IPS-18a (cell line): ENCODE measurements around the gene SKP1.
"Not testable (repeated sequence)": the region's sequence is repeated elsewhere in the genome, so short reads cannot be mapped to it uniquely, and the experiment has no call there.

ENCODE experiments used
- H3K27ac ChIP-seq: one replicate; pipeline ENCODE4 v1.5.1; 2013; ENCODE audit warnings: low read length
- H3K27me3 ChIP-seq: one replicate; pipeline ENCODE4 v1.6.1; 2013; ENCODE audit warnings: mild to moderate bottlenecking, low read length; ENCODE audit not compliant: control insufficient read depth, insufficient read depth
- H3K36me3 ChIP-seq: one replicate; pipeline ENCODE4 v1.6.1; 2013; ENCODE audit warnings: low read depth, low read length; ENCODE audit not compliant: control insufficient read depth
- H3K4me1 ChIP-seq: one replicate; pipeline ENCODE4 v1.6.1; 2013; ENCODE audit warnings: low read depth, low read length; ENCODE audit not compliant: control insufficient read depth
- H3K4me3 ChIP-seq: one replicate; pipeline ENCODE4 v1.5.1; 2013; ENCODE audit warnings: low read length
- H3K9ac ChIP-seq: one replicate; pipeline ENCODE4 v1.6.1; 2013; ENCODE audit warnings: mild to moderate bottlenecking, low read length, moderate library complexity
- H3K9me3 ChIP-seq: one replicate; pipeline ENCODE4 v1.6.1; 2013; ENCODE audit warnings: low read depth, low read length; ENCODE audit not compliant: control insufficient read depth

SKP1 gene

DNA sequence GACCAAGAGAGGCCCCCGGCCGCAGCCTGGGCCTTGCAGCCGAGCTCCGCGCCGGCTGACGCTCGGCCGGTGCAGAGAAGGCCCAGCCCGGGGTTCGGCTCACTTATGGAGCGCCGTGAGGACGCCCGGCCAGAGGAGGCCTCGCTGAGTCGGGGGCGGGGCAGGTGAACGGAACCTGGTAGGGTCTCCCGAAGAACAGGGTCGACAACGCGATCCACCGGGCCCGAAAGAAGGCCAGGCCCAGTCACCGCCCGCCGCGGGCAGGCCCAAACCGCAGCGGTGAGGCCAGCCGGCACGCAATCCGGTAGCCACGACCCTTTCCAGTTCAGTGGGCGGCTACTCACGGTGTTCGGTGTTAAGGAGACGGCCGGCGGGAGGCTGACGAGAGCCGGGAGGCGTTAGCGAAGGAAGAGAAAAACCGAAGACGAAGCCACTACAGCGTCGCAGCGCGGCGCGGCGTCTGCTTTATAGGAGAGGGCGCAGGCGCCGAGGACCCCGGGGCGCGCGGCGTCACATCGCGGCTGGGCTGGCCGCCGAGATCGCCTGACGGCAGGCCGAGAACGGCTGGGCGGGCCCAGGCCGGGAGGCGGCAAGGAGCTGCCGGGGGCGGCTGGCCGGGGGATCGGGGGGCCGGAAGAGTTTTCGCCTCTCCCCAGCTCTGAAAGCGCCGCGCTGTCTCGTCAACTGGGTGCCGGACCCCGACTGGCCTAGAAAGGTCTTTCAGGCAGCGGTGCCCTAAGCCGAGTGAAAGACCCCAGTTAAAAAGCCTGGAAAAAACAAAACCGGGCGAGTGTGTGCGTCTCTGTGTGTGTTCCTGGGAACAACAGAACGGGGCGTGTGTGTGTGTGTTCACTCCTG is at the start of gene SKP1:
SKP1 (minus strand) TSS at position 440 of the 858 bp plus-strand sequence. CDS start 2,928 bp downstream, outside the sequence.
- peaks cover 16% of the 10 kb centered on the region for H3K36me3 ChIP-seq
- H3K4me3 ChIP-seq: peak within 1 kb of the TSS; percentile 96
- no peaks in the 10 kb centered on the region for H3K27me3 ChIP-seq
- H3K9ac ChIP-seq: peak within 1 kb of the TSS; percentile 94
- H3K27ac ChIP-seq: peak within 1 kb of the TSS; percentile 94
- H3K4me1 ChIP-seq: peaks cover 13% of the 10 kb centered on the region
- H3K9me3 ChIP-seq: no peaks in the 10 kb centered on the region

DNA sequence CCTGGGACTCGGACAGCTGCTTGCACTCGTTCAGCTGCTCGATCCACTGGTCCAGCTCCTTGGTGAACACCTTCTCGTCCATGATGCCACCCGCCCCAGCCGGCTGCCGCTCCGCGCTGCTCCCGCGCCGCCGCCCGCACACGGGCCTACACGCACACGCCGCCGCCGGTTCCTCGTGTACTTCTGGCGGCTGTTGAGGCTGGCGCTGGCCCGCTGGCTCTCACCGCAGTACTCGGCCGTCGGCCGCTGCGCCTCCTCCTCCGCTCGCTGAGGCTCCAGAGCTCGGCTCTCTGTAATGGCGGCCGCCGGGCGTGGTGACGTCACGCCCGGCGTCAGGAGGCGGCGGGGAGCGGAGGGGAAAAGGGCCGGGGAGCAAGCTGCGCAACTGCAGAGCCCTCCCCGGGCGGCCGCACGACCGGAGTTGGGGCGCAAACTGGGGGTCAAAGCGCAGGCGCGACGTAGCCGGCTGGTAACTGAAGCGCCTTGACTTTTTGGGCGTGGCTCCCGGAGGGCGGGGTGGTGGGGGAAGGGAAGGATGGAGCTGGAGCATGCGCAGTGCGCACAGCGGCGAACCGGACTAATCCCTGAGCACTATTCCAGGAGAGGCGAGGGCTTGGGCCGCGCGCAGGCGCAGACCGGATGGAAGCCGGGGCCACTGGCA is 49.2 kb upstream of the SKP1 start, which contains the start of gene PPP2CA:
PPP2CA (minus strand) TSS at position 294 of the 661 bp plus-strand sequence; CDS start at position 82, 212 bp downstream.
- Histone ChIP-seq H3K27ac (peak within 1 kb of the TSS; percentile 94), H3K9me3 (no peaks in the 10 kb centered on the region), H3K36me3 (no peaks in the 10 kb centered on the region), H3K9ac (peak within 1 kb of the TSS; percentile 99), H3K4me3 (peak within 1 kb of the TSS; percentile 98), H3K4me1 (peaks cover 13% of the 10 kb centered on the region), H3K27me3 (no peaks in the 10 kb centered on the region)

DNA sequence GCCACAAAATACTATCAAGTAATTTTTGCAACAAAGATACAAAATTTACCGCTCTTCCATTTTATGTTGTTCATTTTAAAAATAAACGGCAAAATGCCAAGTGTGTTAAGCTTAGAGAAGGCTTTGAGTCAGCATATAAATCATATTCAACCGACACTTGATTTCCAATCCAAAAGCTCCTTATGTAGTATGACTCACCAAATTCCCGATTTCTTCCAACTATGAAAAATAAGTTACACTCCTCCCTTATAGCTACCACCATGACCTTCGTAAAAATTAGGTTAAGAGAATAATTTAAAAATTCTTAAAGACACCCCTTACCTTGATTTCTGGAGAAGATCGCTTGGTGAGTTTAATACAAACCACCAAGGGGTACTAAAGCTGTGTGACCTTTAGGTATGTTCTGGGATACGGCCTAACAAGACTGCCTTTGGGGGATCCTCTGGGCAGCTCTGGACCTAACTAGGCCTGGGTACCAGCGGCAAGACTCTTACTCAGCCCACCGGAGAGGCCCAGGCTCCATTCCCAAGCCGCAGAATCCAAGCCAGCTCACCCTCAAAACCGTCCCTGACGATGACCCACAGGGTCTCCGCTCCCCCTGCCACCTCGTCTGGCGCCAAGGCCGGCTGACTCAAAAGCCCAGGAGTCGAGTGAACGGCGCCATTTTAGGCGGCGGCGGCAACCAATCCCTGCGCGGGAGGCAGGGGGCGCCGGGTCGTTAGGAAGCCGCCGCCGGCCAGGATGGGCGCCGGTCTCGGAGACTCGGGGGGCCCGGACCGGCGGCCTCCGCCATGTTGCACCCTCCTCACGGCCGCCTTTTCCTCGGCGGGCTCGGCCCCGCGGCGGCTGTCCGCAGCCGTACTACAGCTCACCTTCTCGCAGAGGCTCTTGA is 48.4 kb upstream of the SKP1 start:
- Histone ChIP-seq H3K27ac (peak overlapping the region; percentile 94), H3K4me3 (peak overlapping the region; percentile 98), H3K9me3 (no peaks in the 10 kb centered on the region), H3K27me3 (no peaks in the 10 kb centered on the region), H3K4me1 (peaks cover 15% of the 10 kb centered on the region), H3K9ac (peak overlapping the region; percentile 99), H3K36me3 (peaks cover 4% of the 10 kb centered on the region)

DNA sequence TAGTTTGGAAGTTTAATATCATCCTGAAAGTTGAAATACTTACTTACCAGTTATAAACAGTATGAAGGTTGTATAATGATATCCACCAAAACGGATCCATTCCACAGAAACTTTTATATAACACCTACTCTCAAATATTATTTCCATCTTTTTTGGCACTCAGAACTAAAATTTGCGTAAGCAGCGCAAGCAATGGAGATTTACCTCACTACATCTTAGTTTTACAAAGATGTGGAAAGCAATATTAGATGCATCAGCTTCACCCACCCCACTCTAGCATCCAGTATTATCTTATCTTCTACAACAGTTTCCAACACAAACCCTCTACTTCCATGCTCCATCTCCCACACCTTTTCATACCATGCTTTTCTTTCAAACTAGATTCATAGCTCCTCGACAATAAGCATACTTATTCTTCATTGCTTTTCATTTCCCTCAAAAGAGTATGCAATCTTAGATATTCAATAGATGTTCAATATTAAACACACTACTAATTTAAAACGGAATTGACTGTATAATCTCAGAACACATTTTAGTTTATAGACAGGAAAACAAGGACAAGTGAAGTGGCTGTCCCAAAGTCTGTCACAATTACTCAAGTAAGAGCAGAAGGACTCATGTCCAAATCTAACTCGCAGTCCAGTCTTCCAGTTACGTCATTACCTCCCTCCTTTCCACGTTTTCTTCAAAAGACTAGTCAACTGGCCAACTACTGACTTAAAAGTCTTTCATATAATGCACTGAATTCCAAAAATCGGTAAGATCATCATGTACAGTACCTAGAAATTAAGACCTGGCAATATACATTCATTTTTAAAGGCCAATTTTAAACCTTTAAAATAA is 46.9 kb upstream of the SKP1 start:
- H3K4me1 ChIP-seq: peaks cover 18% of the 10 kb centered on the region
- H3K9me3 ChIP-seq: no peaks in the 10 kb centered on the region
- no peaks in the 10 kb centered on the region for H3K27me3 ChIP-seq
- peak overlapping the region; percentile 99 for H3K9ac ChIP-seq
- peaks cover 9% of the 10 kb centered on the region for H3K36me3 ChIP-seq
- H3K27ac ChIP-seq: no peak overlapping the region
- H3K4me3 ChIP-seq: peak overlapping the region; percentile 98

DNA sequence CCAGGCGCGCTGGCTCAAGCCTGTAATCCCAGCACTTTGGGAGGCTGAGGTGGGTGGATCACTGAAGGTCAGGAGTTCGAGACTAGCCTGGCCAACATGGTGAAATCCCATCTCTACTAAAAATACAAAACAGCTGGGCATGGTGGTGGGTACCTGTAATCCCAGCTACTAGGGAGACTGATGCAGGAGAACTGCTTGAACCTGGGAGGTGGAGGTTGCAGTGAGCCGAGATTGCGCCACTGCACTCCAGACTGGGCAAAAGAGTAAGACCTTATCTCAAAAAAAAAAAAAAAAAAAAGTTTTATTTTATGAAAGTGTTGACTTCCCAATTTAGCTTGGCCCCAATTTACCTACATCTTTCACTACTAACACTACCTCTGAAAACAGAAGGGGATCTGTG is 44.9 kb upstream of the SKP1 start:
- not testable (repeated sequence) for H3K27ac ChIP-seq, H3K4me3 ChIP-seq, H3K9ac ChIP-seq, H3K9me3 ChIP-seq, H3K27me3 ChIP-seq
- H3K4me1 ChIP-seq: peaks cover 18% of the 10 kb centered on the region
- H3K36me3 ChIP-seq: peaks cover 14% of the 10 kb centered on the region

DNA sequence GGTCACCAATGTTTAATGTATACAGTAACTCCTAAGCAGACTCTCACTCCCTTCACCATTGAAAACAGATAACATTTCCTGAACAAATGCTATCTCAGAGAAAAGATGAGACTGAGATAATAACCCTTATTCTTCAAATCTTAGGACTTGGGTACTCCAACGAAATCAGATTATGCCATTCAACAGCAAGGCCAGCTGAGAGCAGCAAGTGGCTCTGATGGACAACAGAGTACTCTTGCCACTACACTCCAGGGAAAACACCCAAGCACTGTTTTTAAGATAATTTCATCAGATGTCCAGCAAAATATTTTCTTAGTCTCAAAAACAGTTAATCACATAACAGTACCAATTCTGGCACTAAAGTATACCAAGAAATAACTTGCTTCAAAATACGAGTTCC is 39.0 kb upstream of the SKP1 start:
- peaks cover 5% of the 10 kb centered on the region for H3K4me1 ChIP-seq
- H3K9me3 ChIP-seq: no peaks in the 10 kb centered on the region
- H3K4me3 ChIP-seq: no peak overlapping the region
- H3K9ac ChIP-seq: no peak overlapping the region
- no peaks in the 10 kb centered on the region for H3K27me3 ChIP-seq
- H3K27ac ChIP-seq: no peak overlapping the region
- peaks cover 13% of the 10 kb centered on the region for H3K36me3 ChIP-seq

DNA sequence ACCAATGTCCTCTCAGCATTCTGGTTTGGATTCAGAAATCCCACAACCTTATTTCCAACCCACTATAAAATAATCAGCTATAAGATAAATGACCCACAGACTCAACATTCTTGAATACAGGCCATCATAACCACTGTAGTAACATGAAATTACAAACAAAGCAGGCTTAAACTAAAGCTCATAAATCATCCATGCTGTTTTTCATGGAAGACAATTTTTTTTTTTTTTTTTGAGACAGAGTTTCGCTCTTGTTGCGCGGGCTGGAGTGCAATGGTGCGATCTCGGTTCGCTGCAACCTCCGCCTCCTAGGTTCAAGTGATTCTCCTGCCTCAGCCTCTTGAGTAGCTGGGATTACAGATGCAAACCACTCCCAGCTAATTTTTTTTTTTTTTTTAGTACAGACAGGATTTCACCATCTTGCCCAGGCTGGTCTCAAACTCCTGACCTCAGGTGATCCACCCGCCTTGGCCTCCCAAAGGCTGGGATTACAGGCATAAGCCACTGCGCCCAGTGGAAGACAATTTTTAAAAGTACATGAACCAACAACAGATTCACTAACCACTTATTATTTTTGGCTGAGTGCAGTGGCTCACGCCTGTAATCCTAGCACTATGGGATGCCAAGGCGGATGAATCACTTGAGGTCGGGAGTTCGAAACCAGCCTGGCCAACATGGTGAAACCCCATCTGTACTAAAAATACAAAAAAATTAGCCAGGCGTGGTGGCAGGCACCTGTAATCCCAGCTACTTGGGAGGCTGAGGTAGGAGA is 34.7 kb upstream of the SKP1 start:
- H3K4me3 ChIP-seq, H3K4me1 ChIP-seq, H3K9me3 ChIP-seq, H3K27ac ChIP-seq, H3K9ac ChIP-seq, H3K36me3 ChIP-seq, H3K27me3 ChIP-seq: not testable (repeated sequence)

DNA sequence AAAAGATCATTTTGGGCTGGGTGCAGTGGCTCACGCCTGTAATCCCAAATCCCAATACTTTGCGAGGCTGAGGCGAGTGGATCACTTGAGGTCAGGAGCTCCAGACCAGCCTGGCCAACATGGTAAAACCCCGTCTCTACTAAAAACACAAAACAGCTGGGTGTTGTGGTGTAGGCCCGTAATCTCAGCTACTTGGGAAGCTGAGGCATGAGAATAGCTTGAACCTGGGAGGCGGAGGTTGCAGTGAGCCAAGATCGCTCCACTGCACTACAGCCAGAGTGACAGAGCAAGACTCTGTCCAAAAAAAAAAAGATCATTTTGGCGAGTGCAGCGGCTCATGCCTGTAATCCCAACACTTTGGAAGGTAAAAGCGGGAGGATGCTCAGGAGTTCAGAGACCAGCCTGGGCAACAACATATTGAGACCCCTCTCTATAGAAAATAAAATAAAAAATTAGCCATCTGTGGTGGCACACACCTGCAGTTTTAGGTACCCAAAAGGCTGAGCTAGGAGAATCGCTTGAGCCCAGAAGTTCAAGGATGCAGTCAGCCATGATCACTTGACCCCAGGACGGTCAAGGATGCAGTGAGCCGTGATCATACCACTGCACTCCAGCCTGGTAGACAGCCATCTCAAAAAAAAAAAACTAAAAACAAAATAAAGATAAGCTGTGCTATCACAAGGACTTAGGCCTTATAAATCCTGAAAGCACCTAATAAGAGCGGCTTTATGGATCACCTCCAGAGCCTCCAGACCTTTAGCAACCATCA is 32.9 kb upstream of the SKP1 start:
- no peak overlapping the region for H3K9ac ChIP-seq
- H3K36me3 ChIP-seq: peaks cover 10% of the 10 kb centered on the region
- no peaks in the 10 kb centered on the region for H3K27me3 ChIP-seq
- H3K27ac ChIP-seq: no peak overlapping the region
- no peak overlapping the region for H3K4me3 ChIP-seq
- H3K4me1 ChIP-seq: no peaks in the 10 kb centered on the region
- no peaks in the 10 kb centered on the region for H3K9me3 ChIP-seq

DNA sequence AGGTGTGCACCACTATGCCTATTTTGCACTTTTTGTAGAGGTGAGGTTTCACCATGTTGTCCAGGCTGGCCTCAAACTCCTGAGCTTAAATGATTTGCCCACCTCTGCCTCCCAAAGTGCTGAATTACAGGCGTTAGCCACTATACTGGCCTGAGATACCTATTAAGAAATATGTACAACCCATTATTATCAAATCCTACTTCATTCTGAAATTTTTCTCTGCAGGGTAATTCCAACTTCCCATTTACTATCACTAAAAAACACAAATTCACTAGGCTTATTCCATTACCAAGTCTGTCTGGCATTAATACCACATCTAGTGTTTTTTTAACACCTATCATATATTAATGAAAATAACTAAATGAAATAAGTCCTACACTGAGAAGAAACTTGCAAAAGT is 30.9 kb upstream of the SKP1 start:
- H3K27ac ChIP-seq: no peak overlapping the region
- no peaks in the 10 kb centered on the region for H3K4me1 ChIP-seq
- peaks cover 27% of the 10 kb centered on the region for H3K36me3 ChIP-seq

More for the DNA sequence above, 30.9 kb upstream of the SKP1 start:
- no peaks in the 10 kb centered on the region for H3K27me3 ChIP-seq
- H3K9ac ChIP-seq: no peak overlapping the region
- H3K4me3 ChIP-seq: no peak overlapping the region
- H3K9me3 ChIP-seq: no peaks in the 10 kb centered on the region
